Measurements from ENCODE around the gene NLK.

- TF ChIP-seq CTCF (conservative IDR thresholded peaks at IDR 0.05 in 1 of 2, IDR thresholded peaks at IDR 0.05 in 1 of 2; ENCODE audit: extremely low read depth in 1 of 2, insufficient read depth in 1 of 2, low read depth in 1 of 2, low read length in 2 of 2) (no peak), EZH2 (IDR thresholded peaks at IDR 0.05; ENCODE audit: borderline replicate concordance, low read length) (no peak)
Observed at GRCh38 chr17:28004344-28004743, 38.1 kb upstream of the NLK start.

Data from mammary epithelial cell (primary cell).